Measurements from ENCODE around the gene ITGBL1. TPM values are rescaled to one million over a fixed set of nuclear protein-coding genes. Genes with fewer than 3 reads are reported as not detected.

ITGBL1 gene
- total RNA-seq, 4 donors from 2014 or later = 1.3 to 3.5 (median 2.4) TPM

GRCh38 chr13:101554420-101555125 lies 102.1 kb downstream of the ITGBL1 start:
- no peak for ATAC-seq (ENCODE audit: low FRiP score)
- TF ChIP-seq CTCF (IDR thresholded peaks at IDR 0.05) = no peak

GRCh38 chr13:101555610-101556009 lies 103.1 kb downstream of the ITGBL1 start:
- ATAC-seq (ENCODE audit: low FRiP score) = no peak
- DNase-seq (ENCODE audit: low spot score) = no peak
- no peak for TF ChIP-seq CTCF (IDR thresholded peaks at IDR 0.05)

More at GRCh38 chr13:101554420-101555125, 102.1 kb downstream of the ITGBL1 start:
- DNase-seq (ENCODE audit: low spot score) = no peak

- ATAC-seq (ENCODE audit: low FRiP score) (no peak), DNase-seq (ENCODE audit: low spot score) (no peak)
- no peak for TF ChIP-seq CTCF (IDR thresholded peaks at IDR 0.05)
These were observed 104.2 kb downstream of the ITGBL1 start for GRCh38 chr13:101556676-101557123.

- no peak for TF ChIP-seq CTCF (IDR thresholded peaks at IDR 0.05)
- ATAC-seq (ENCODE audit: low FRiP score) = no peak
- DNase-seq (ENCODE audit: low spot score) = no peak
These were observed 112.8 kb downstream of the ITGBL1 start for GRCh38 chr13:101565317-101565716.

GRCh38 chr13:101567841-101568240 lies 115.4 kb downstream of the ITGBL1 start:
- no peak for TF ChIP-seq CTCF (IDR thresholded peaks at IDR 0.05)
- DNase-seq (ENCODE audit: low spot score) (no peak), ATAC-seq (ENCODE audit: low FRiP score) (no peak)

- no peak for ATAC-seq (ENCODE audit: low FRiP score)
- no peak for TF ChIP-seq CTCF (IDR thresholded peaks at IDR 0.05)
- no peak for DNase-seq (ENCODE audit: low spot score)
These were observed 117.3 kb downstream of the ITGBL1 start for GRCh38 chr13:101569807-101570206.

GRCh38 chr13:101570410-101570809 lies 117.9 kb downstream of the ITGBL1 start:
- TF ChIP-seq CTCF (IDR thresholded peaks at IDR 0.05) = no peak
- ATAC-seq (ENCODE audit: low FRiP score) (no peak), DNase-seq (ENCODE audit: low spot score) (no peak)
